ENCODE data around the gene CENPS.
A peak's percentile ranks its signal among the peaks of the same experiment; 100 is the strongest.
"Not testable (repeated sequence)": the region's sequence is repeated elsewhere in the genome, so short reads cannot be mapped to it uniquely, and the experiment has no call there.

The CENPS gene

DNA sequence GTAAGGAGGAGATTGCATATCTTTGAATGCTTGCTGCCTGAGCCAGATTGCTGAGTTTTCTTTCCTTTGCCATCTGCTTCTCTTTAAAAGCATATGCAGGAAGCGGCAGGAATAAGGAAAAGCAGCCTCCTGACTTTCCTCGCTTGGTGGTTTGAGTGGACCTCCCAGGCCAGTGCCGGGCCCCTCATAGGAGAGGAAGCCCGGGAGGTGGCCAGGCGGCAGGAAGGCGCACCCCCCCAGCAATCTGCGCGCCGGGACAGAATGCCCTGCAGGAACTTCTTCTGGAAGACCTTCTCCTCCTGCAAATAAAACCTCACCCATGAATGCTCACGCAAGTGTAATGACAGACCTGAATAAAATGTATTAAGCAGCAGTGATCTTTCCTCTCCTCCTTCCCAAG lies 21.1 kb downstream of the CENPS start:
- DNase-seq (ENCODE audit: low read depth), result no peak

GRCh38 chr1:10456048-10456447 lies 25.8 kb downstream of the CENPS start:
- DNase-seq (ENCODE audit: low read depth), result no peak

- DNase-seq (ENCODE audit: low read depth), result no peak
Measured at GRCh38 chr1:10456661-10457060, 26.4 kb downstream of the CENPS start.

- not testable (repeated sequence) for DNase-seq (ENCODE audit: low read depth)
Measured at GRCh38 chr1:10457462-10457861, 27.2 kb downstream of the CENPS start.

GRCh38 chr1:10457875-10458274 lies 27.6 kb downstream of the CENPS start:
- DNase-seq (ENCODE audit: low read depth), result peak; percentile 52

DNA sequence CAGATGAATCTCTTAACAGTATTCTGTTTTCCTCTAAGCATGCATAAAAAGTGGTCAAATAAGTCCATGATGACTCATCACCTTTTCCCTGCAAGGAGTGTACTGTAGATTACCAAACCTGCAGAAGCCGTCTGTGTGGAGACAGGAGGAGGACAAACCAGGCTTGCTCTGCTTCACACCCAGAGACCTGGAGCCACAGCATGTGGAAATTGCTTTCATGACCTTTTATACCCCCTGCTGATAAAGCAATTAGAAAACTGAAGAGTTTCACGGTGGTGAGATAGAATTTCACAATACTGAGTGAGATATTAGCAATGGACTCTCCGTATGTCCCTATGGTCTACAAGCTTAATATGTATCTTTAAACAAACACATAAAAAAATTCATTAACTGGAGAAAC lies 29.0 kb downstream of the CENPS start:
- peak; percentile 96 for DNase-seq (ENCODE audit: low read depth)

- no peak for DNase-seq (ENCODE audit: low read depth)
Measured at GRCh38 chr1:10467078-10467477, 36.8 kb downstream of the CENPS start.

GRCh38 chr1:10470043-10470442 lies 39.8 kb downstream of the CENPS start:
- no peak for DNase-seq (ENCODE audit: low read depth)

DNA sequence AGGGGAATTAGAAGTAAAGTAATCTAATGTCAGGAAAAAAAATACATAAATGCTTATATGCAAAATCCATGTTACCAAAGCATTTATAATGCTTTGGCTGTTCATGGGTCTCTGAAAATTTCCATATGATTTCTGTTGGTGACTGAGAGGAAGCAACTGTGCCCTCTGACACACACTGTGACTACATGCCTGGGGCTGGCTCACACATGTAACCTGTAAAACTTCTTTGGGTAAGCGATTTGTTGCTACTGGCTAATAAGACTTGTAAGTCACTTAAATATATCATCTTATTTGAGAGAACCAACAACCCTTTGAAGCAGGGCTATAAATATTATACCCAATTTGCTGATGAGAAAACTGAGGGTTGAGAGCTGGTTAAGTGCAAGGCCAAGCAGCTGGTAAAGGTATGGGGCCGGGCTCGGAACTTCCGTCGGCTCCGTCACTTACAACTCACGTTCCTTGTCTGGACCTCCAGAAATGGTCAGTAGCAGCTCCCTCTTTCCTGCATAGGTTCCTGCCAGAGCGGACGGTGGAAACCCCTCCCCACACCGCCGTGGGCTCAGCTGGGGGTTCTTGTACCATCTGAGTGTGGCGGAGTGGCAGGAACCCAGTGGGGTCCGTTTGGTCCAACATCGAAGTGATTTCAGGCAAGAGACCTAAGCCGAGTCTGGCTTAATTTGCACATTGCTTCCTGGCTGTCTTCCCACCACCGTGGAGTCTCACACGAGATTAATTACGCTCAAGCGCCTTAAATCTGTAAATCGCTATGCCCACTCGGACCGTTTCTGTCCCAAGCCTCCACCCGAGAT lies 41.4 kb downstream of the CENPS start:
- DNase-seq (ENCODE audit: low read depth), result peak; percentile 44

DNA sequence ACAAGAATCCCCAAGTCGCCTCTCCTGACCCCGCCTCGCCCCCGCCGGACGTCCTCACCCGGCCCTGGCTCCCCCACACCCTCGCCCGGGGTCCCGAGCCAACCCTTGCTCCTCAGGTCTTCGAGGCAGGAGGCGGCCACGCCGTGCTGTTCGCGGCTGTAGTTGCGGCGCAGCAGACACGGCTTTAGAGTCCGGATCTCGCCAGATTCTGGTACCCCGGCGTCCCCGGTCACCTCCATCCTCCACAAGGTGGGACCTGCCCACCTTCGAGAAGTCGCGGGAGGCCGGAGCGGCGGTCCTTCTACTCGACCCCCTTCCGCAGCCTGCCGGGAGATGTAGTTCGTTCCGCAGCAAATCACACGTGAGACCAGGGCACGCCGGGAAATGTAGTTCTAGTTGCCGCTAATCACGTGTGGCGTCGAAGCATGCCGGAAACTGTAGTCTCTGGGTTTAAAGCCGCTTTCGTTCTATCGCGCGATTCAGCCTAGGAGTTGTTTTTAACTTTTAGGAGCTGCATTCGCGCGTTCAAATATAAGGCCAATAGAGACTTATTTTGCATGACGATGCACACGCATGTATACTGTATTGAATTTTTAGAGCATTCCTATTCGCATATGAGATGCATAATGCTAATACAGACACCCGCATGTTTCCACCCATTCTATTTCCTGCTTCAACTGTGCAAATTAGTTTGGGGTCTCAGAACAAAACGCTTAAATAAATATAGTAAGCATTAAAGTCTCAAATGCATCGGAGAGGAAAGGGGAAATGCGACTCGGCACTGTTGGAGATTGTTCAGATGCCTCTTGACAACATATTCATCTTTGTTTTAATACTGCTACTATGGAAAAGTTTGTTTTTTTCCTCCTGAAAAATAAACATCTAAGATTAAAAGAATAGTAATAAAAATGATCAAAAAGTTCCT lies 42.2 kb downstream of the CENPS start, which contains the start of gene DFFA:
Gene DFFA (minus strand): TSS at position 310 of the 925 bp plus-strand sequence. CDS start 71 bp downstream, at position 239.
- peak; percentile 95 for DNase-seq (ENCODE audit: low read depth)

DNA sequence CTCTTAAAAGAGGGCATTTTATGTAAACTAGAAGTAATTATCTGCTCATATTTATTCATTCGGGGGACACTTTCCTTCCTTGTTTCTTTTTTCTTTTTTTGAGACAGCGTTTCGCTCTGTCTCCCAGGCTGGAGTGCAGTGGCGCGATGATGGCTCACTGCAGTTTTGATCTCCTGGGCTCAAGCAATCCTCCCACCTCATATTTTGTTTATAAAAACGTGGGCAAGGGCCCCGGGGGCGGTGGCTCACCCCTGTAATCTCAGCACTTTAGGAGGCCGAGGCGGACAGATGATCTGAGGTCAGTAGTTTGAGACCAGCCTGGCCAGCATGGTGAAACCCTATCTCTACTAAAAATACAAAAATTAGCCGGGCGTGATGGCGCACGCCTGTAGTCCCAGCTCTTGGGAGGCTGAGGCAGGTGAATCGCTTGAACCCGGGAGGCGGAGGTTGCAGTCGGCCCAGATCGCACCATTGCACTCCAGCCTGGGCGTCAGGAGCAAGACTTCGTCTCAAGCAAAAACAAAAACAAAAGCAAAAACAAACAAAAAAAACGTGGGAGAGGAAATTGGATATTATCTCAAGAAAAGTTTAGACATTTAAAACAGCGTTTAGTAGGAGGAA lies 43.0 kb downstream of the CENPS start:
- no peak for DNase-seq (ENCODE audit: low read depth)

GRCh38 chr1:10474309-10474612 lies 44.0 kb downstream of the CENPS start:
- DNase-seq (ENCODE audit: low read depth), result not testable (repeated sequence)

- DNase-seq (ENCODE audit: low read depth), result peak; percentile 78
Measured at GRCh38 chr1:10474613-10475507, 44.6 kb downstream of the CENPS start, which contains the start of gene PEX14. Gene PEX14 (plus strand): TSS chr1:10474950. CDS start chr1:10474967, 17 bp downstream.

- DNase-seq (ENCODE audit: low read depth), result no peak
Measured at GRCh38 chr1:10475510-10475909, 45.3 kb downstream of the CENPS start.

DNA sequence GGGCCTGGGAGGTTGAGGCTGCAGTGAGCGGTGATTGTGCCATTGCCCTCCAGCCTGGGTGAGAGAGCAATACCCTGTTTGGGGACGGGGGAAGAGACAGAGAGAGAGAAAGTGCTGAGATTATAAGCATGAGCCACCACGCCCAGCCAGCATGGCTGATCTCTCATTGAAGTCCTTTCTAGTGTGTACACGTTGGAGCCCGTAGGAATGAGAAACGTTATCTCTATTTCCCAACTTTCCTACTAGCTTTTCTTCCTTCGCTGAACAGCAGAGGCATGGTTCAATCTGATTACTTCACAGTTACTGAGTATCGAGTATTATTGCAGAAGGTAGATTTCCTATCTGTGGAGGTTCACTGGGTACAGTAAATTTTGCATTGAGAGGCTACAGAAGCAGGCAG lies 49.1 kb downstream of the CENPS start:
- DNase-seq (ENCODE audit: low read depth), result no peak

DNA sequence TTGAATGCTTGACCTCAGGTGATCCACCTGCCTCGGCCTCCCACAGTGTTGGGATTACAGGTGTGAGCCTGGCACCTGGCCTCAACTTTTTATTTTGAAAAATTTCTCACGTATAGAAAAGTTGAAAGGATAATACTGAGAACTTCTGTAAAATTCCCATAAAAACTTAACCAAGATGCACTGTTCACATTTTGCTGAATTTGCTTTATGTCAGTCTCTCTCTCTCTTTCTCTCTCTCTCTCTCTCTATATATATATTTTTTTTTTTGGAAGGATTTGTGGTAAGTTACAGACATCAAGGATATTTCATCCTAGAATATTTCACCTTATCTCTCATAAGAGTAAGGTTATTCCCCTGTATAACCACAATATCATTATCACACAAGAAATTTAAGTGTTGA lies 50.4 kb downstream of the CENPS start:
- DNase-seq (ENCODE audit: low read depth), result no peak

DNA sequence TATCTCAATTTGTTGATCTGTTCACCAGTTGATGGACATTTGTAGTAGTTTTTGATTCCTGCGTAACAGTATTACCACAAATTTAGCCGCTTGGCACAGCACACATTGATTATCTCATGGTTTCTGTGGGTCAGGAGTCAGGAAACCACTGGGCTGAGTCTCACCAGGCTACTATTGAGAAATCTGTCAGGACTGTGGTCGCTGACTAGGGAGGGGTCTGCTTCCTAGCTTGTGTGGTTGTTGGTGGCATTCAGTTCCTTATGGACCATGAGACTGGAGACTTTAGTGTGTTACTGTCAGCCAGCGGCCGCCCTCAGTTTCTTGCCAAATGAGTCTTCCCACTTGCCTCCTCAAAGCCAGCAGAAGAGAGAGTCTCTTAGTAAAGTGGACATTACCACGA lies 54.3 kb downstream of the CENPS start:
- peak; percentile 7 for DNase-seq (ENCODE audit: low read depth)

GRCh38 chr1:10489291-10490055 lies 59.2 kb downstream of the CENPS start:
- DNase-seq (ENCODE audit: low read depth), result no peak

DNA sequence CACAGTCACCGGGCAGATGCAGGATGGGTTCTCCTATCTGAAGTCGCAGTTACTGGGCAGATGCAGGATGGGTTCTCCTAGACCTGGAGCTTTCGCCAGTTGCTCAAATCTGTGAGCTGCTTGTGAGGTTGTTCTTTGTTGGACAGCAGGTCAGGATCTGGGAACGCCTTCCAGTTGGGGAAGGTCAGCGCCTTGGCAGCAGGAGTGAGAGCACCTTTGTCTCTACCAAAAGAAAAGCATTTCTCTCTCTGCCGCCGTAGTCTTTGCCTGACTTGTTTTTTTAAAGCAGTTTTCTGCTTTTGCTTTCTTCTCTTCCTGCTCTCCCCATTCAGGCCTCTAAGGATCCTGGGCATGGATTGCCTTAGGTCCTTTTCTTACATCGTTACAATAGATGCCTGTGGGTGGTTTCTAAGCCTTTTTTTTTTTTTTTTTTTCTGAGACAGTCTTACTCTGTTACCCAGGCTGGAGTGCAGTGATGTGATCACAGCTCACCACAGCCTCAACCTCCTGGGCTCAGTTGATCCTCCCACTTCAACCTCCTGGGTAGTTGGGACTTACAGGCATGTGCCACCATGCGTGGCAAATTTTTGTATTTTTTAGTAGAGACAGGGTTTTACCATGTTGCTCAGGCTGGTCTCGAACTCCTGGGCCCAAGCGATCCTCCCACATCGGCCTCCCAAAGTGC lies 60.2 kb downstream of the CENPS start:
- DNase-seq (ENCODE audit: low read depth), result no peak

All from amniotic epithelial cell (primary cell).